ENCODE data around the gene PRKCE. TPM values are rescaled to one million over a fixed set of nuclear protein-coding genes. Genes with fewer than 3 reads are reported as not detected.

The PRKCE gene
- total RNA-seq, 1 experiment from 2014 or later: 14.8 TPM

- H3K4me3 ChIP-seq (replicated peaks in 1 of 2; ENCODE audit: low read depth in 1 of 2, low read length in 2 of 2): no peak overlapping the region
- H3K9me3 ChIP-seq (ENCODE audit: control insufficient read depth in 1 of 2, insufficient read depth in 1 of 2, low read depth in 1 of 2, low read length in 2 of 2): no peaks in the 10 kb centered on the region
- no peak overlapping the region for H3K9ac ChIP-seq (ENCODE audit: low read length)
- H3K27ac ChIP-seq (ENCODE audit: low read depth, low read length): no peak overlapping the region
- peaks cover 8 to 9% of the 10 kb centered on the region in 2 experiments; a peak in 2 of 4 replicates for H3K36me3 ChIP-seq (ENCODE audit: control insufficient read depth in 1 of 2, insufficient read depth in 2 of 2, low read length in 2 of 2)
- intact Hi-C loops (cut with micrococcal nuclease): no loop called here
- H4K20me1 ChIP-seq (ENCODE audit: insufficient read depth): no peaks in the 10 kb centered on the region
- H3K4me1 ChIP-seq (ENCODE audit: control insufficient read depth in 1 of 2, insufficient read depth in 2 of 2, low read length in 2 of 2): peaks cover 5 to 25% of the 10 kb centered on the region in 2 experiments
- H3K9me2 ChIP-seq (ENCODE audit: insufficient read depth): no peaks in the 10 kb centered on the region
- ChIA-PET CTCF (interaction anchor here (0.9 to 2.4 kb wide), 5 partner anchors 9 to 330 kb away, joined by 3 to 11 read pairs (median 4); no protein-coding TSS in a partner anchor), RAD21 (ENCODE audit: low non-redundant PET in 1 of 2, low total read pairs in 2 of 2, uncharacterized antibody in 2 of 2, unreplicated experiment in 2 of 2) (no interaction called here), POLR2A (no interaction called here)
- H3K27me3 ChIP-seq (ENCODE audit: insufficient read depth, low read length): no peaks in the 10 kb centered on the region
- H2AFZ ChIP-seq (ENCODE audit: low read depth, low read length, poor library complexity, severe bottlenecking): no peak overlapping the region
- BruUV-seq (replicated peaks): no TSS peak
- peak overlapping the region; percentile 4; the same call in 1 of the 2 replicates for H3K4me2 ChIP-seq (ENCODE audit: low read length)
- DNase-seq (ENCODE audit: low read depth, low spot score): no peak
- peaks cover 59% of the 10 kb centered on the region for H3K79me2 ChIP-seq (ENCODE audit: insufficient read depth, low read length)
- TF ChIP-seq SP1 (IDR thresholded peaks at IDR 0.05; ENCODE audit: low read depth) (no peak), YY1 (IDR thresholded peaks at IDR 0.05; ENCODE audit: extremely low read depth, insufficient replicate concordance, low read depth, low read length) (no peak), ZFX (IDR thresholded peaks at IDR 0.05) (no peak), REST (IDR thresholded peaks at IDR 0.05; ENCODE audit: low read depth) (no peak), RAD21 (IDR thresholded peaks at IDR 0.05; ENCODE audit: low read depth) (no peak), ELF1 (IDR thresholded peaks at IDR 0.05; ENCODE audit: borderline replicate concordance, low read depth) (no peak), MAX (IDR thresholded peaks at IDR 0.05) (no peak)
- ATAC-seq: no peak
These were observed 44.7 kb upstream of the PRKCE start for GRCh38 chr2:45606796-45607195.
